Central memory CD4-positive, alpha-beta T cell (primary cell): ENCODE measurements around the gene OPTC.

Experiments
- DNase-seq: peaks from one replicate; pipeline ENCODE4 v3.0.0; 2022

The OPTC gene

GRCh38 chr1:203518541-203518940 is 24.6 kb downstream of the OPTC start:
- no peak for DNase-seq

- DNase-seq: no peak
Observed at GRCh38 chr1:203519053-203519840, 25.3 kb downstream of the OPTC start.

- DNase-seq: no peak
Observed at GRCh38 chr1:203519896-203520295, 25.9 kb downstream of the OPTC start.

- DNase-seq: no peak
Observed at GRCh38 chr1:203520315-203520714, 26.4 kb downstream of the OPTC start.

- no peak for DNase-seq
Observed at GRCh38 chr1:203521074-203521794, 27.3 kb downstream of the OPTC start.

GRCh38 chr1:203521812-203522211 is 27.9 kb downstream of the OPTC start:
- no peak for DNase-seq

- no peak for DNase-seq
Observed at GRCh38 chr1:203522237-203522636, 28.3 kb downstream of the OPTC start.

- no peak for DNase-seq
Observed at GRCh38 chr1:203523667-203524066, 29.7 kb downstream of the OPTC start.

- no peak for DNase-seq
Observed at GRCh38 chr1:203524152-203524551, 30.2 kb downstream of the OPTC start.

- DNase-seq: no peak
Observed at GRCh38 chr1:203524824-203525223, 30.9 kb downstream of the OPTC start.

GRCh38 chr1:203525685-203526084 is 31.7 kb downstream of the OPTC start:
- DNase-seq: no peak

GRCh38 chr1:203526130-203526529 is 32.2 kb downstream of the OPTC start:
- no peak for DNase-seq

- DNase-seq: no peak
Observed at GRCh38 chr1:203526572-203526971, 32.6 kb downstream of the OPTC start.

GRCh38 chr1:203527013-203527412 is 33.1 kb downstream of the OPTC start:
- DNase-seq: no peak

- no peak for DNase-seq
Observed at GRCh38 chr1:203528063-203528462, 34.1 kb downstream of the OPTC start.

GRCh38 chr1:203528976-203529835 is 35.3 kb downstream of the OPTC start:
- no peak for DNase-seq

- DNase-seq: no peak
Observed at GRCh38 chr1:203531063-203531462, 37.1 kb downstream of the OPTC start.

GRCh38 chr1:203534012-203534411 is 40.1 kb downstream of the OPTC start:
- no peak for DNase-seq

- DNase-seq: no peak
Observed at GRCh38 chr1:203534526-203534925, 40.6 kb downstream of the OPTC start.

- no peak for DNase-seq
Observed at GRCh38 chr1:203536575-203536974, 42.6 kb downstream of the OPTC start.

- no peak for DNase-seq
Observed at GRCh38 chr1:203536980-203537455, 43.1 kb downstream of the OPTC start.

- DNase-seq: no peak
Observed at GRCh38 chr1:203537806-203538464, 44.0 kb downstream of the OPTC start.

- no peak for DNase-seq
Observed at GRCh38 chr1:203538726-203539125, 44.8 kb downstream of the OPTC start.
